Uterus (tissue), 4 donors: ENCODE results near the gene MRLN. TPM values are rescaled to one million over a fixed set of nuclear protein-coding genes. Genes with fewer than 3 reads are reported as not detected.
"Not testable (repeated sequence)": the region's sequence is repeated elsewhere in the genome, so short reads cannot be mapped to it uniquely, and the experiment has no call there.

Source experiments
- DNase-seq, 2 donors: peaks; one replicate each; pipeline ENCODE4 v3.0.0-alpha.2; 2019 to 2020
- H3K27ac ChIP-seq, 2 donors: fragments of 200-600 bp; sonication (generic); 1 replicate in 1 of 2; 2 replicates in 1 of 2; pipeline ENCODE4 v1.5.1; 2016 to 2018
- H3K27me3 ChIP-seq, 2 donors: fragments of 200-600 bp; sonication (generic); one replicate each; pipeline ENCODE4 v1.5.1; 2018 to 2019; ENCODE audit warnings: control low read depth in 1 of 2
- H3K36me3 ChIP-seq, 2 donors: fragments of 200-600 bp; sonication (generic); one replicate each; pipeline ENCODE4 v1.5.1; 2019; ENCODE audit warnings: control low read depth in 1 of 2
- H3K4me1 ChIP-seq, 2 donors: fragments of 200-600 bp; sonication (generic); one replicate each; pipeline ENCODE4 v1.5.1; 2018 to 2019; ENCODE audit warnings: control low read depth in 1 of 2
- H3K4me3 ChIP-seq, 2 donors: fragments of 200-600 bp; sonication (generic); 1 replicate in 1 of 2; 2 replicates in 1 of 2; pipeline ENCODE4 v1.5.1; 2018 to 2019; ENCODE audit warnings: mild to moderate bottlenecking in 1 of 2
- H3K9me3 ChIP-seq, 2 donors: fragments of 200-600 bp; sonication (generic); one replicate each; pipeline ENCODE4 v1.5.1; 2019; ENCODE audit warnings: control low read depth in 1 of 2
- CTCF ChIP-seq, 4 experiments: fragments of 200-600 bp in 2 of 4; fragments of 450-650 bp in 2 of 4; sonication (generic) in 2 of 4; IDR thresholded peaks; one replicate each; pipeline ENCODE4 v1.5.1; 2016 to 2019; ENCODE audit warnings: antibody characterized with exemption in 4 of 4, mild to moderate bottlenecking in 2 of 4, moderate library complexity in 1 of 4
- POLR2A ChIP-seq, 2 donors: fragments of 450-650 bp; IDR thresholded peaks; one replicate each; pipeline ENCODE4 v1.6.1; 2016; ENCODE audit warnings: antibody characterized with exemption in 2 of 2, mild to moderate bottlenecking in 1 of 2, moderate library complexity in 1 of 2
- intact Hi-C: fragments of 100-400 bp; cut with DNase I; formaldehyde crosslinking; loops from one replicate; pipeline ENCODE4 v1.15.1; 2023; ENCODE audit warnings: low total_unique reads
- total RNA-seq, 4 donors: library from RNA; depleted of rRNA in 3 of 4; stranded (reverse); fragments of >200 nt in 3 of 4; gene quantifications; one replicate each; pipeline versions ENCODE4 v1.1.0 to v1.2.4, GENCODE V29; 2014 to 2023
- donor health status: DM: yes; HTN: yes; CAD: no.

Gene MRLN
- total RNA-seq, 4 donors from 2014 or later: 0.35 TPM; not detected in 3

GRCh38 chr10:59735296-59735695, 18.0 kb downstream of the MRLN start:
- DNase-seq: no peak
- no peak for TF ChIP-seq CTCF (IDR thresholded peaks at IDR 0.05)
- TF ChIP-seq POLR2A (IDR thresholded peaks at IDR 0.05): no peak
- Histone ChIP-seq H3K4me1 (no peaks in the 10 kb centered on the region), H3K27me3 (no peaks in the 10 kb centered on the region), H3K4me3 (no peak overlapping the region), H3K27ac (no peak overlapping the region), H3K9me3 (no peaks in the 10 kb centered on the region), H3K36me3 (no peaks in the 10 kb centered on the region)
- intact Hi-C loops: no loop called here

GRCh38 chr10:59734014-59734462, 19.2 kb downstream of the MRLN start:
- Histone ChIP-seq H3K4me1 (no peaks in the 10 kb centered on the region), H3K27ac (no peak overlapping the region), H3K4me3 (no peak overlapping the region), H3K36me3 (no peaks in the 10 kb centered on the region), H3K9me3 (no peaks in the 10 kb centered on the region), H3K27me3 (no peaks in the 10 kb centered on the region)
- DNase-seq: no peak
- TF ChIP-seq POLR2A (IDR thresholded peaks at IDR 0.05): no peak
- TF ChIP-seq CTCF (IDR thresholded peaks at IDR 0.05): no peak
- intact Hi-C loops: no loop called here

GRCh38 chr10:59733321-59734013, 19.8 kb downstream of the MRLN start:
- H3K9me3 ChIP-seq, H3K4me1 ChIP-seq, H3K27ac ChIP-seq, H3K27me3 ChIP-seq, intact Hi-C loops, H3K4me3 ChIP-seq, H3K36me3 ChIP-seq, DNase-seq: not testable (repeated sequence)

GRCh38 chr10:59732849-59733248, 20.4 kb downstream of the MRLN start:
- H3K9me3 ChIP-seq, H3K27me3 ChIP-seq, H3K27ac ChIP-seq, DNase-seq, H3K36me3 ChIP-seq, intact Hi-C loops, H3K4me1 ChIP-seq, H3K4me3 ChIP-seq: not testable (repeated sequence)

- H3K9me3 ChIP-seq, H3K36me3 ChIP-seq, H3K27me3 ChIP-seq, H3K4me3 ChIP-seq, DNase-seq, intact Hi-C loops, H3K4me1 ChIP-seq, H3K27ac ChIP-seq: not testable (repeated sequence)
Observed at GRCh38 chr10:59729167-59729566, 24.1 kb downstream of the MRLN start.

GRCh38 chr10:59724098-59724938, 28.9 kb downstream of the MRLN start:
- no peaks in the 10 kb centered on the region for H3K27me3 ChIP-seq
- no peak for DNase-seq
- TF ChIP-seq CTCF (IDR thresholded peaks at IDR 0.05): no peak
- no peak for TF ChIP-seq POLR2A (IDR thresholded peaks at IDR 0.05)
- H3K9me3 ChIP-seq: no peaks in the 10 kb centered on the region
- no peaks in the 10 kb centered on the region for H3K36me3 ChIP-seq
- no peak overlapping the region for H3K4me3 ChIP-seq
- no peaks in the 10 kb centered on the region for H3K4me1 ChIP-seq
- H3K27ac ChIP-seq: no peak overlapping the region
- intact Hi-C loops: no loop called here
